HG03439 (cell line): ENCODE results near the gene ABCC8.
"Not testable (repeated sequence)": the region's sequence is repeated elsewhere in the genome, so short reads cannot be mapped to it uniquely, and the experiment has no call there.

Experiments used
- ATAC-seq: cut with Tn5 transposase; IDR thresholded peaks from one replicate; pipeline ENCODE4 v1.9.1; 2021; ENCODE audit warnings: mild to moderate bottlenecking, moderate library complexity; ENCODE audit not compliant: unreplicated experiment

ABCC8 gene

GRCh38 chr11:17434108-17434507 lies 42.5 kb downstream of the ABCC8 start:
- no peak for ATAC-seq

DNA sequence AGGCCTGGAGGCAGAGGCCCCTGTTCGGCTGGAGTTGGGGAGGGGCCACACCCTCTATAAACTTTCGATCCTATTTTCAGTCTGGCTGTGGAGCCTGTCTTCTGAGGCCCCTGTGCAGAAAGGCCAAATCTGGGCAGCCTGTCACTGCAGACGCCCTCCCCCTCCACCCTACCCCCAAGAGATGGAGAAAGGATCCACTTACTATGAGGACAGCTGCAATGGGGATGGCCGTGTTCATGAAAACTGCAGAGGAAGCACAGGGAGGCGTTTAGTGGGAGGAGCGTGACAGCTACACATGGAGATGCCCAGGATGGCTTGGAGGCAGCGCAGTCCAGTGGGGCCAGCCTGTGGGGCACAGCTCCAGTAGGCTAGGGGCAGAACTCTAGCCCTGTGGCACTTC lies 44.6 kb downstream of the ABCC8 start:
- ATAC-seq: no peak

DNA sequence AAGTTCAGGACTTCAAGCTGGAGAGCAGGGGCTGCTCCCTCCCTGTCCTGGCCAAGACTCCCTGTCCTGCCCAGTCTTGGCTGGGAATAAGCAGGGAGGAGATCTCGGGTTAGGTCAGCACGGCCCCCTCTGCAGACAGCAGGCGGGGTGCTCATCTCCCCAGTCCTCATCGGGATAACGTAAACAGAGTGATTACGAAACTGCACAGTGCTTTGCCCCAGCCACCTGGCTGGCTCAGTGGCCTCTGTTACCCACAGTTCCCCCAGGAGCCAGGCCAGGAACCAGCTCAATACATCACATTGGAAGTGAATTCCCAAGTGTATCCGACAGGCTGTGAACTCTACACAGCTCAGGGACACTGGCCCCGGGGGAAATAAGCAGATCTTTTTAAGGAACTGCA lies 45.5 kb downstream of the ABCC8 start:
- no peak for ATAC-seq

GRCh38 chr11:17430616-17431015 lies 46.0 kb downstream of the ABCC8 start:
- no peak for ATAC-seq

DNA sequence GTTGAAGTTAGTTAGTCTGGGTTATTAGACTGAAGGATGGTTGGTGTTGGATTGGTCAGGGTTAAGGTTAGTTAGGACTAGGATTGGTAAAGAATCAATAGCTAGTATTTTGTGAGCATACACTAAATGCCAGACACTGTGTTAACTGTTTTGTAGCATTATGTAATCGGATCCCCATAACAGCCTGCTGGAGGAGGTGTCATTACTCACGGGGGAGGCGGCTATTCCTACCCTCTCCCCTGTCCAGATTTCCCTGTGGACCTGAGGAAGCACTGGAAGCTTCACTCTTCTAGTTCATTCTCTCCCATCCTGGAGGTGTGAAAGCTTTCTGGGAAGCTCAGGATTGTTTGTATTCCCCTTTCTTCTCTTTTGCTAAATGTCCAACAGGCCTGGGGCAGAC lies 47.7 kb downstream of the ABCC8 start:
- no peak for ATAC-seq

DNA sequence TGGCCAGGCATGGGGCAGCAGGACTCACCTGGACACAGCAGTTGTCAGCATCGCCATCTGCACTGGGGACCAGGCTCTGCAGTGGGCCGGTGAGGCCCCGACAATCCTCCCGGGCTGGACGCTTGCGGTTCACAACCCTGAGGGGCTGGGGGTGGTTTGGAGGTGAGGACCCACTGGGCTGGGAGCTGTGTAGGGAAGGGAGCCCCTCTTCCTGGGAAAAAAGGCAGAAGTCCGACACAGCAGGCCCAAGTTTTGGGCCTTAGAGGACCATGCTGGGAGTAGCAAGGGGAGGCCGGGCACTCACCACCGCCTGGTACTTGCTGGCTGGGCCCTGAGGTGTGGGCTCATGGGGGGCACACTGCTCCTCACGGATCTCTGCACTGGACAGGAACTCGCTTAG lies 48.4 kb downstream of the ABCC8 start:
- ATAC-seq: no peak

DNA sequence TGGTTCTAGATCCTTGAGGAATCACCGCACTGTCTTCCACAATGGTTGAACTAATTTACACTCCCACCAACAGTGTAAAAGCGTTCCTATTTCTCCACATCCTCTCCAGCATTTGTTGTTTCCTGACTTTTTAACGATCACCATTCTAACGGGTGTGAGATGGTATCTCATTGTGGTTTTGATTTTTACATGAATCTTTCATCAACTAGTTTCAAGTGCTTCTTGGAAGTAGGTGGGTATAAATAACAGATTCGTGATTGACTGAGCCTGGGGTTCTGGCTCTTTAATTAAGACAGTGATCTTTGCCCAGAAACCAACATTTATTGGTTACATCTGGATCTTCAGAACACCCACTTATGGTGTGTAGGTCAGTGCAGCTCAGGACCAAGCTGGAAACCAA lies 50.4 kb downstream of the ABCC8 start:
- ATAC-seq: not testable (repeated sequence)

GRCh38 chr11:17423533-17424310 lies 52.9 kb downstream of the ABCC8 start:
- no peak for ATAC-seq

GRCh38 chr11:17421781-17422180 lies 54.9 kb downstream of the ABCC8 start:
- ATAC-seq: no peak

DNA sequence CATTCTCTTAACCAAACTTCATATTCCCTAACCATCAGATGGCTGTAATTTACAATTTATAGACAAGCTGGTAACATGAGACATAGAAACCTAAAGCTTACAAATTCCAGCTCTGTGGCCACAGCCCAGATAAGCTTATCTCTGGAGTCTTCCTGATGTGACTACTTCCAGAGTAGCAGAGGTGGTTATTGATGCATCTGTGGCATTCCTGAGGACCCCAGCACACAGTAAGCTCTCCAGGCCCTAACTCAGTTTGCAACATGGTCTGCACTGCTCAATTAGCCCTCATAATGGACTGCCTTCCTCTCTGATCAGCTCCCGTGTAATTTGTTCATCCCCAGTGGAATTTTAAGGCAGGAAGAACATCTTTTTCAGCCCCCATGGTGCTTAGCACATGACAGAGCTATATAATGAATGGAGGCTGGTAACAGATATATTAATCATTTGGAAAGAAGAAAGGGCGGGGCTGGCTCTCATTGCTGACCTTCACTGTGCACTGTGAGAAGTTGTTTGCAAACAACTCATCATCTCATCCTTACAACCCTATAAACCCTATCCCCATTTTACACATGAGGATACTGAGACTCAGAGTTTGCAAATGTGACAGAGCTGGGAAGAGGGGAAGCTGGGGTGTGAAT lies 58.1 kb downstream of the ABCC8 start:
- ATAC-seq: no peak

GRCh38 chr11:17416492-17416891 lies 60.2 kb downstream of the ABCC8 start:
- ATAC-seq: no peak

DNA sequence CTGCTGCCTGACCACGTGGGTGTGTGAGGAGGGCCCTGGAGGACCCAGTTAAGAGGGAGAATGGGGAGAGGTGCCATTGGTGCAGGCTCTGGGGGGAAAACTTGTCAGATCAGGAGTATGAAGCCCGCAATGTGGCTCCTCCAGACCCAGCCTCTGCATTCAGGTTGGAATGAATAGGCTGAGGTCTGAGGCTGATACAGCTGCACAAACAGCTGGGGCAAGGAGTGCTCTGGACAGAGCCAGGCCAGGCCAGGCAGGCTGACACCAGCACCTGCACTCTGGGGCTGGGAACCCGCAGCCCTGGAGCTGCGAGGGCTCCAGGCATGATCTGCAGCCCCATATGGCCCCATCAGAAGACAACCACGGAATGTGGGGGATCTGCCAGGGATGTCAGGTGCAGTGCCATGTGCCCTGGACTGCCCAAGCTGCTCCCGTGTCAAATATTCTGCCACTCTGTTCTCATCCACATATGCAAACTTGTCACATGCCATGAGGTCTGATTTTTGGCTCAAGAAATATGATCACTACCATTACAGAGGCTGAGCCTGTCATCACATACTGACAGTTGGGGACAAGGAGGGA lies 61.0 kb downstream of the ABCC8 start:
- ATAC-seq: no peak

- ATAC-seq: no peak
These were observed 61.7 kb downstream of the ABCC8 start for GRCh38 chr11:17414992-17415391.

GRCh38 chr11:17414317-17414737 lies 62.3 kb downstream of the ABCC8 start:
- no peak for ATAC-seq

DNA sequence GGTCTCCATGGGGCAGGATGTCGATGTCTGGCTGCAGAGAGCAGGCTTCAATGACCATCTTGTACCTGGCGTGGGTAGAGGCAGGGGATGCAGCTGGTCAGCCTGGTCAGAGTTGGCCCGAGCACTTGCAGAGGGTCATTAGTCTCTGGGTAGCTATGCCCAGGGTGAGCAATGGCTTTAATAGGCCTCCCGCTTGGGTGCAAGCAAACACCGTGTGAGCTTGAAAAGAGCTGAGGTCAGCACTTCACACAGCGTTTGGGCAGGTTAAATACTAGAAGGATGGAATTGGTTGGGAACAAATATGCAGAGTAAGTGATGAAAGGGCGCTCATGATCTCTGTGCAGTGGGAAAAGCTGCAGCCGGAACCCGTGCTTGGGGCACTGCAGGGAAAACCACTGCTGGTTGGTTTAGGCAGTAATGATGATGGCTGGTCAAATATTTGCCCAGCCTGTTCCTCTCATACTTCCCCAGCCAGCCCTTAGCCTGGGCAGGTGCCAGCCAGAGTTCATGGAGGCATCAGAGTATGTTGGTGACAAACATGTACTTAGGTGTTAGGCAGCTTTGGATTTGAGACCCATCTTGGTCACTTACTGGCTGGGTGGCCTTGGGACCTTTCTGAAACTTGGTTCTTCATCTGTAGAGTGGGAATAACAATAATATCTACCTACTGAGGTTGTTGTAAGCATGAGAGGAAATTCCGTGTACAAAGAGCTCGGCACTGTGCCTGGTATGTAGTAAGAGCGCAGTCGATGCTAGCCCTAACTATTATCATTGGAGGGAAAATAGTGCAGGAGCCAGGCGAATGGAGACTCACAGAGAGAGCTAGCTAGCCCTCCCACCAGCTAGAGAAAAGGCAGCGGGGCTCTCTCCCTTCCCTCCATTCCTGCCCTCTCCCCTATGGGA lies 63.0 kb downstream of the ABCC8 start:
- no peak for ATAC-seq

GRCh38 chr11:17412488-17413180 lies 64.0 kb downstream of the ABCC8 start:
- ATAC-seq: no peak

- no peak for ATAC-seq
These were observed 65.2 kb downstream of the ABCC8 start for GRCh38 chr11:17411418-17411817.

GRCh38 chr11:17410606-17411379 lies 65.9 kb downstream of the ABCC8 start:
- no peak for ATAC-seq

GRCh38 chr11:17408641-17409040 lies 68.0 kb downstream of the ABCC8 start:
- no peak for ATAC-seq

DNA sequence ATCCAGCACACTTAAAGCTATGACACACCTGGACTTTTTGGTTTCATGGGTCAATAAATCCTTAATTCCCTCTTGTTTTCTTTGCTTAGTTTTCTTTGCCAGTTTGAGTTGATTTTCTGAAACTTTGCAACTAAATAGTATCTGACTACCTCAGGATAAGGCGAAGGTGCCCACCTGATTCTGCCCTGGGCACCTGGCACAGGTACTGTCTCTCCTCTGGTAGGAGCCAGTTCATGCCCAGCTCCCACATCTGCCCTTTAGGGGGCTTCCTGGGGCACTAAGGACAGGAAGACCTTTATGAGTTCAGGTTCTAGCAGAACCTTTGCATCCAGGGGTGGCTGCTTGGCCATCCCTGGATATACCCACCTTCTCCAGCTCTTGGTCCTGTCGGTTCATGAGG lies 68.6 kb downstream of the ABCC8 start:
- ATAC-seq: no peak
